Measurements from ENCODE around the gene PJA2.

DNA sequence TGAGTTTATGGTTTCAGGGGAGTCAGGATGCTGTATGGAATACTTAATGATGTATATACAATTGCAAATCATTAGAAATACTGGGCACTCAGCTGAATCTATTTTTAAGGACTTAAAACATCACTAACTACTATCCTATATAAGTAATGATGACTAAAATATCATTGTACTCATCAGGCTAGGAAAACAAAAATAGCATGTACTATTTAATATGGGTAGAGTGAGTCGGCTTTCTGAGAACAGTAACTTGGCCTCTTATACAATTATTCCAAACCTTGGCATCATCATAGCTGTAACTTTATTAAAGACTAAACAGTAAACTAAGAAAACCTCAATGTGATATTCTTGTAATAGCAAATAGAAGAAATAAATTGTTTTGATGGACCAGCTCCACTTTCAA lies 94.5 kb downstream of the PJA2 start:
- TF ChIP-seq, protein P1, sequence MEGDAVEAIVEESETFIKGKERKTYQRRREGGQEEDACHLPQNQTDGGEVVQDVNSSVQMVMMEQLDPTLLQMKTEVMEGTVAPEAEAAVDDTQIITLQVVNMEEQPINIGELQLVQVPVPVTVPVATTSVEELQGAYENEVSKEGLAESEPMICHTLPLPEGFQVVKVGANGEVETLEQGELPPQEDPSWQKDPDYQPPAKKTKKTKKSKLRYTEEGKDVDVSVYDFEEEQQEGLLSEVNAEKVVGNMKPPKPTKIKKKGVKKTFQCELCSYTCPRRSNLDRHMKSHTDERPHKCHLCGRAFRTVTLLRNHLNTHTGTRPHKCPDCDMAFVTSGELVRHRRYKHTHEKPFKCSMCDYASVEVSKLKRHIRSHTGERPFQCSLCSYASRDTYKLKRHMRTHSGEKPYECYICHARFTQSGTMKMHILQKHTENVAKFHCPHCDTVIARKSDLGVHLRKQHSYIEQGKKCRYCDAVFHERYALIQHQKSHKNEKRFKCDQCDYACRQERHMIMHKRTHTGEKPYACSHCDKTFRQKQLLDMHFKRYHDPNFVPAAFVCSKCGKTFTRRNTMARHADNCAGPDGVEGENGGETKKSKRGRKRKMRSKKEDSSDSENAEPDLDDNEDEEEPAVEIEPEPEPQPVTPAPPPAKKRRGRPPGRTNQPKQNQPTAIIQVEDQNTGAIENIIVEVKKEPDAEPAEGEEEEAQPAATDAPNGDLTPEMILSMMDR (conservative IDR thresholded peaks at IDR 0.05) = no peak
- no peak for TF ChIP-seq ZFX (IDR thresholded peaks at IDR 0.05)

Measured in C4-2B (cell line).